ENCODE measurements around the gene NCOA1. TPM values are rescaled to one million over a fixed set of nuclear protein-coding genes. Genes with fewer than 3 reads are reported as not detected.
A peak's percentile ranks its signal among the peaks of the same experiment; 100 is the strongest.

Gene NCOA1
- total and polyA plus RNA-seq, 8 donors: 6.2 to 27.0 (median 17.3) TPM

GRCh38 chr2:24498121-24498520 is 7.1 kb downstream of the NCOA1 start:
- Histone ChIP-seq H3K27ac (no peak overlapping the region), H3K9me3 (no peaks in the 10 kb centered on the region), H3K27me3 (no peaks in the 10 kb centered on the region), H3K36me3 (no peaks in the 10 kb centered on the region), H3K4me1 (peaks cover 15 to 40% (median 37%) of the 10 kb centered on the region in 3 donors), H3K4me3 (no peak overlapping the region)
- WGBS, 2 donors: 21 to 30% methylated on average over 4 of the region's 4 CpGs
- no peak for FAIRE-seq
- TF ChIP-seq, protein P1, sequence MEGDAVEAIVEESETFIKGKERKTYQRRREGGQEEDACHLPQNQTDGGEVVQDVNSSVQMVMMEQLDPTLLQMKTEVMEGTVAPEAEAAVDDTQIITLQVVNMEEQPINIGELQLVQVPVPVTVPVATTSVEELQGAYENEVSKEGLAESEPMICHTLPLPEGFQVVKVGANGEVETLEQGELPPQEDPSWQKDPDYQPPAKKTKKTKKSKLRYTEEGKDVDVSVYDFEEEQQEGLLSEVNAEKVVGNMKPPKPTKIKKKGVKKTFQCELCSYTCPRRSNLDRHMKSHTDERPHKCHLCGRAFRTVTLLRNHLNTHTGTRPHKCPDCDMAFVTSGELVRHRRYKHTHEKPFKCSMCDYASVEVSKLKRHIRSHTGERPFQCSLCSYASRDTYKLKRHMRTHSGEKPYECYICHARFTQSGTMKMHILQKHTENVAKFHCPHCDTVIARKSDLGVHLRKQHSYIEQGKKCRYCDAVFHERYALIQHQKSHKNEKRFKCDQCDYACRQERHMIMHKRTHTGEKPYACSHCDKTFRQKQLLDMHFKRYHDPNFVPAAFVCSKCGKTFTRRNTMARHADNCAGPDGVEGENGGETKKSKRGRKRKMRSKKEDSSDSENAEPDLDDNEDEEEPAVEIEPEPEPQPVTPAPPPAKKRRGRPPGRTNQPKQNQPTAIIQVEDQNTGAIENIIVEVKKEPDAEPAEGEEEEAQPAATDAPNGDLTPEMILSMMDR (IDR thresholded peaks at IDR 0.05): no peak
- ATAC-seq: no peak
- DNase-seq: no peak
- intact Hi-C loops (cut with DNase I): no loop called here

DNA sequence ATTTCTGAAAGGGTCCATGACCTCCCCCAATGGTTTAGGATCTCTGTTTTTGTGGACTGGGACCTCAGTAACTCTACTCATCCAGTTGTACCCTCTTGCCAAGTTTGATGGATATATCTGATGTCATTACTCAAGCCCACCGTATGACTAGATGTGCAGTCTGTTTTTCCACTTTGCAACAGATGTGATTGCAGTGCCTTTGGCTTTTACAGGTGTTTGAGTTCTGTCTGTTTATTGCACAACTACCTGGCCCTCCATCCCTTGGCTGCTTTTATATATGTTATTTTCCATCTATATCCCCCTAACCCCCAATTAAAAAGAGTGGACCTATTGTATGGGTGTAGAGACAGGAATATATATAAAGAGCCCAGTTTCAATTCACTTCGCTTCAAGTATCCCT is 10.8 kb downstream of the NCOA1 start:
- Histone ChIP-seq H3K27ac (no peak overlapping the region), H3K4me3 (no peak overlapping the region), H3K9me3 (no peaks in the 10 kb centered on the region), H3K27me3 (no peaks in the 10 kb centered on the region), H3K36me3 (no peaks in the 10 kb centered on the region), H3K4me1 (peaks cover 0 to 16% (median 14%) of the 10 kb centered on the region in 3 donors)
- 64 to 65% methylated on average over 2 of the region's 2 CpGs for WGBS, 2 donors
- ATAC-seq (no peak), FAIRE-seq (no peak), DNase-seq (no peak)
- TF ChIP-seq, protein P1 (IDR thresholded peaks at IDR 0.05): no peak
- intact Hi-C loops (cut with DNase I): no loop called here

DNA sequence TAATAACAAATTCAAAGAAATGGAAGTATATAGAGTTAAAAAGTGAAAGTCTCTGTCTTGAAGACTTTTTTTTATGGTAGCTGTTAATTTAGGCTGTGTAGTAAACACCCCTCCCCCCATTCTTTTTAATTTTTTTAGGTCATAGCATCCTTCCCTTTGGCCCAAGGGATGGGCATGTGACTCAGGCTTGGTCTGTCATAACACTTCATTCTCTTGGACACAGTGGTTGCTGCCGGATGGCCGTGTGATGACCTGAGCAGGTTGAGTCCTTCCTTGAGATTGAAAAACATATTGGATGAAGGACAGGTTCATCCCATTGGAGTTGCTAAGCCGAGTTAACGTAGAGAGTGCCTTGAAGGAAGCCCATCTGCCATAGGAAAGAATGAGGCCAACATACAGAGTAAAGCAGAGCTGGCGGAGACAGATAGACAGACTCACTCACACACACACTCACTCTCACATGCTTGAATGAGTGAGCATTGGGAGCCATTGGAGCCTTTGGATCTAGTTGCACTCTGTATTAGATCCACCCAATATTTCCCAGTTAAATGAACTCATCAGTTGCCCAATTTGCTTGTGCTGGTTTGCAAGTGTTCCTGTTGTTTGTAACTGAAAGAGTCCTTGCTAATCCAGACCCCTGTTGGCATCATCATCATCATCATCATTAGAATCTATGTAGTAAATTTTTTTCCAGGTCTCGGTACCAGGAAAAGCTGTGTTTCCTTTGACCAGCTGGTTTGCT is 14.7 kb downstream of the NCOA1 start:
- TF ChIP-seq, protein P1 (IDR thresholded peaks at IDR 0.05): no peak
- peaks cover 6 to 17% (median 6%) of the 10 kb centered on the region in 3 donors for H3K4me1 ChIP-seq
- H3K4me3 ChIP-seq: no peak overlapping the region
- no peaks in the 10 kb centered on the region for H3K9me3 ChIP-seq
- DNase-seq: no peak
- intact Hi-C loops (cut with DNase I): no loop called here
- 96 to 99% methylated on average over 6 of the region's 6 CpGs for WGBS, 2 donors
- FAIRE-seq: no peak
- no peaks in the 10 kb centered on the region for H3K27me3 ChIP-seq
- no peak for ATAC-seq
- H3K36me3 ChIP-seq: no peaks in the 10 kb centered on the region
- H3K27ac ChIP-seq: no peak overlapping the region

DNA sequence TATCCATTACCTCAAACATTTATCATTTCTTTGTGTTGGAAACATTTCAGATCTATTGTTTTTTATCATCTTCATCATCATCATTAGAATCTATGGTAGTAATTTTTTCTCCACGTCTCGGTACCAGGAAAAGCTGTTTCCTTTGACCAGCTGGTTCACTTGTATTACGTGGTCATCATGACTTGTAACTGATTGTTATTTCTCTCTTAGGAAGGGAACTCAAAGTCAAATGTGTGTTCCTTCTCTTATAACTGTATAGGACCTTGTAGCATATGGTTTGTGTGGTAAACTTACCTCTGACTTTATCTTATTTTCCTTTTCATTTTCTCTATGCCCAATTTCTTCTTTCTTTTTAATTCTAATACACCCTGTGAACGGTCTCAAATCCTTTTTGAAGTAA is 16.5 kb downstream of the NCOA1 start:
- intact Hi-C loops (cut with DNase I): no loop called here
- Histone ChIP-seq H3K4me3 (no peak overlapping the region), H3K9me3 (no peaks in the 10 kb centered on the region), H3K27ac (no peak overlapping the region), H3K4me1 (peaks cover 10 to 33% (median 18%) of the 10 kb centered on the region in 3 donors), H3K27me3 (no peaks in the 10 kb centered on the region), H3K36me3 (no peaks in the 10 kb centered on the region)
- no peak for DNase-seq
- ATAC-seq: no peak
- TF ChIP-seq, protein P1 (IDR thresholded peaks at IDR 0.05): no peak
- WGBS, 2 donors: 84 to 86% methylated on average over 4 of the region's 4 CpGs
- FAIRE-seq: peak; percentile 9

DNA sequence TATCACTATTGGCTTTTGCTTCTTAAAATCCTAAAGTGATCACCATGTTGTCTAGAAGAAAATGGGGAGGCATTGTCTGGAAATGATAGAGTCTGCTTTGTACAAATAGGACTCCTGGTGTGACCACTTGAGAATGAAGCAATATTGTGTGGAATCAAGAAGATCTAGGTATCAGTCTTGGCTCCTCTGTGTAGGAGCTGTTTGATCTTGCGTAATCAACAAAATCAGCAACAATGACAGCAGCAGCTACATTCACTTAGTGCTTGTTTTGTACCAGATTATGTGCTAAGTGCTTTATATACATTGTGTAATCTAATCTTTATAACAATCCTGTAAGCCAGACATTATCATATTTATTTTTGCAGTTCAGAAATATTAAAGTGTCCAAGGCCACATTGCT is 17.8 kb downstream of the NCOA1 start:
- Histone ChIP-seq H3K27ac (no peak overlapping the region), H3K36me3 (no peaks in the 10 kb centered on the region), H3K27me3 (no peaks in the 10 kb centered on the region), H3K9me3 (no peaks in the 10 kb centered on the region), H3K4me3 (no peak overlapping the region), H3K4me1 (peaks cover 16 to 42% (median 21%) of the 10 kb centered on the region in 3 donors)
- ATAC-seq (no peak), DNase-seq (no peak), FAIRE-seq (no peak)
- TF ChIP-seq, protein P1 (IDR thresholded peaks at IDR 0.05): no peak
- intact Hi-C loops (cut with DNase I): no loop called here
- 97% methylated on average over 1 of the region's 1 CpG for WGBS, 2 donors

Measured in pancreas (tissue), 10 donors.